Endothelial cell of umbilical vein (primary cell): ENCODE data around the gene PRICKLE4.
A peak's percentile ranks its signal among the peaks of the same experiment; 100 is the strongest.

ENCODE experiments used
- CTCF ChIP-seq, 2 donors: IDR thresholded peaks; 1 replicate in 1 of 2; 2 replicates in 1 of 2; pipeline ENCODE4 v1.5.1; 2011; ENCODE audit warnings: low read length in 2 of 2, mild to moderate bottlenecking in 2 of 2, moderate library complexity in 2 of 2, control low read depth in 1 of 2, inconsistent platforms in 1 of 2, low read depth in 1 of 2; ENCODE audit not compliant: insufficient read depth in 1 of 2; ENCODE audit errors: extremely low read depth in 1 of 2
- EZH2 ChIP-seq: IDR thresholded peaks from 2 replicates; pipeline ENCODE4 v1.6.1; 2012; ENCODE audit warnings: borderline replicate concordance, low read depth, mild to moderate bottlenecking, moderate library complexity, low read length, inconsistent platforms; ENCODE audit not compliant: severe bottlenecking
- MAX ChIP-seq: IDR thresholded peaks from 2 replicates; pipeline ENCODE4 v1.6.1; 2011; ENCODE audit not compliant: insufficient read depth, insufficient read length

GRCh38 chr6:41787219-41787917 is 6.8 kb downstream of the PRICKLE4 start, which contains the start of gene TOMM6:
- TF ChIP-seq MAX = peak; percentile 64
- no peak for TF ChIP-seq EZH2
- peak; percentile 83 to 84 for TF ChIP-seq CTCF (IDR thresholded peaks at IDR 0.05; ENCODE audit: extremely low read depth in 1 of 2, insufficient read depth in 1 of 2, low read depth in 1 of 2, low read length in 2 of 2)
